Astrocyte (in vitro differentiated cells and primary cell): Measurements from ENCODE around the gene PTCH2. TPM values are rescaled to one million over a fixed set of nuclear protein-coding genes. Genes with fewer than 3 reads are reported as not detected.
A peak's percentile ranks its signal among the peaks of the same experiment; 100 is the strongest.
"Not testable (repeated sequence)": the region's sequence is repeated elsewhere in the genome, so short reads cannot be mapped to it uniquely, and the experiment has no call there.

Experiments
- DNase-seq: peaks from one replicate; pipeline ENCODE4 v3.0.0-alpha.2; 2010; ENCODE audit warnings: low read depth
- FAIRE-seq: peaks from 2 replicates; lab custom pipeline; 2011; peaks lifted over from hg19 to GRCh38; lab: Jason Lieb, UNC
- H2AFZ ChIP-seq: 2 replicates; pipeline ENCODE4 v1.6.0; 2012; ENCODE audit warnings: low read depth, low read length, inconsistent platforms
- H3K27ac ChIP-seq: 2 replicates; pipeline ENCODE4 v1.5.1; 2011; ENCODE audit warnings: low read depth, low read length, inconsistent platforms
- H3K27me3 ChIP-seq: 2 replicates; pipeline ENCODE4 v1.6.0; 2011; ENCODE audit warnings: low read length, inconsistent platforms; ENCODE audit not compliant: insufficient read depth
- H3K36me3 ChIP-seq: 2 replicates; pipeline ENCODE4 v1.5.1; 2011; ENCODE audit warnings: low read length, inconsistent platforms; ENCODE audit not compliant: insufficient read depth
- H3K4me1 ChIP-seq: 2 replicates; pipeline ENCODE4 v1.5.1; 2011; ENCODE audit warnings: low read length, inconsistent platforms; ENCODE audit not compliant: insufficient read depth
- H3K4me2 ChIP-seq: 2 replicates; pipeline ENCODE4 v1.6.0; 2012; ENCODE audit warnings: low read length, inconsistent platforms
- H3K4me3 ChIP-seq: 2 replicates; pipeline ENCODE4 v1.5.1; 2011; ENCODE audit warnings: low read depth, mild to moderate bottlenecking, low read length, inconsistent platforms; ENCODE audit not compliant: insufficient read depth
- H3K79me2 ChIP-seq: 2 replicates; pipeline ENCODE4 v1.6.0; 2012; ENCODE audit warnings: mild to moderate bottlenecking, low read length, inconsistent platforms; ENCODE audit not compliant: insufficient read depth
- H3K9ac ChIP-seq: 2 replicates; pipeline ENCODE4 v1.6.0; 2012; ENCODE audit warnings: mild to moderate bottlenecking, low read length, inconsistent platforms
- H3K9me3 ChIP-seq: 2 replicates; pipeline ENCODE4 v1.5.1; 2012; ENCODE audit warnings: low read depth, mild to moderate bottlenecking, low read length, inconsistent platforms; ENCODE audit not compliant: insufficient read depth
- H4K20me1 ChIP-seq: 2 replicates; pipeline ENCODE4 v1.6.0; 2012; ENCODE audit warnings: low read length, inconsistent platforms; ENCODE audit not compliant: insufficient read depth
- H3K27ac Mint-ChIP-seq: one replicate; pipeline ENCODE4 v1.8.0; 2021; ENCODE audit warnings: mild to moderate bottlenecking, mixed read lengths; ENCODE audit not compliant: unreplicated experiment
- H3K27me3 Mint-ChIP-seq: one replicate; pipeline ENCODE4 v1.8.0; 2021; ENCODE audit warnings: low read depth, mixed read lengths; ENCODE audit not compliant: unreplicated experiment
- H3K36me3 Mint-ChIP-seq: one replicate; pipeline ENCODE4 v1.8.0; 2021; ENCODE audit warnings: low read depth, mixed read lengths; ENCODE audit not compliant: unreplicated experiment
- H3K4me1 Mint-ChIP-seq: one replicate; pipeline ENCODE4 v1.8.0; 2021; ENCODE audit warnings: low read depth, mixed read lengths; ENCODE audit not compliant: unreplicated experiment
- H3K4me3 Mint-ChIP-seq: one replicate; pipeline ENCODE4 v1.8.0; 2021; ENCODE audit warnings: mild to moderate bottlenecking, moderate library complexity, mixed read lengths; ENCODE audit not compliant: unreplicated experiment
- H3K9me3 Mint-ChIP-seq: one replicate; pipeline ENCODE4 v1.8.0; 2021; ENCODE audit warnings: mild to moderate bottlenecking, mixed read lengths; ENCODE audit not compliant: unreplicated experiment
- EZH2 ChIP-seq: IDR thresholded peaks from 2 replicates; pipeline ENCODE4 v1.6.1; 2012; ENCODE audit warnings: mild to moderate bottlenecking, low read length, inconsistent platforms; ENCODE audit not compliant: insufficient read depth
- total RNA-seq: library from RNA; stranded (reverse); gene quantifications from 2 replicates; pipeline ENCODE4 v1.2.1, GENCODE V29; 2021
- TF ChIP-seq, protein P1 (sequence below): IDR thresholded peaks from 2 replicates; pipeline ENCODE4 v1.5.1; 2011; ENCODE audit warnings: low read depth, mild to moderate bottlenecking, inconsistent platforms, low read length, moderate library complexity; ENCODE audit not compliant: insufficient read depth

The PTCH2 gene
- total RNA-seq, 1 donor from 2014 or later: 0.89 TPM

GRCh38 chr1:44819196-44819607 lies 23.9 kb downstream of the PTCH2 start:
- Histone ChIP-seq H3K9ac (peak overlapping the region; percentile 20), H3K9me3 (no peaks in the 10 kb centered on the region), H3K27me3 (no peaks in the 10 kb centered on the region), H3K27ac (no peak overlapping the region), H4K20me1 (no peaks in the 10 kb centered on the region), H3K4me2 (peak overlapping the region; percentile 84), H3K4me3 (peak overlapping the region; percentile 15), H2AFZ (no peak overlapping the region), H3K36me3 (peaks cover 14% of the 10 kb centered on the region), H3K4me1 (peaks cover 13% of the 10 kb centered on the region), H3K79me2 (no peaks in the 10 kb centered on the region)
- H3K36me3 Mint-ChIP-seq: peaks cover 14% of the 10 kb centered on the region
- DNase-seq (no peak), FAIRE-seq (peak; percentile 41)
- peaks cover 3% of the 10 kb centered on the region for H3K9me3 Mint-ChIP-seq
- H3K27me3 Mint-ChIP-seq: peaks cover 2% of the 10 kb centered on the region
- peak overlapping the region; percentile 16 for H3K4me3 Mint-ChIP-seq
- no peak for TF ChIP-seq EZH2
- TF ChIP-seq, protein P1, sequence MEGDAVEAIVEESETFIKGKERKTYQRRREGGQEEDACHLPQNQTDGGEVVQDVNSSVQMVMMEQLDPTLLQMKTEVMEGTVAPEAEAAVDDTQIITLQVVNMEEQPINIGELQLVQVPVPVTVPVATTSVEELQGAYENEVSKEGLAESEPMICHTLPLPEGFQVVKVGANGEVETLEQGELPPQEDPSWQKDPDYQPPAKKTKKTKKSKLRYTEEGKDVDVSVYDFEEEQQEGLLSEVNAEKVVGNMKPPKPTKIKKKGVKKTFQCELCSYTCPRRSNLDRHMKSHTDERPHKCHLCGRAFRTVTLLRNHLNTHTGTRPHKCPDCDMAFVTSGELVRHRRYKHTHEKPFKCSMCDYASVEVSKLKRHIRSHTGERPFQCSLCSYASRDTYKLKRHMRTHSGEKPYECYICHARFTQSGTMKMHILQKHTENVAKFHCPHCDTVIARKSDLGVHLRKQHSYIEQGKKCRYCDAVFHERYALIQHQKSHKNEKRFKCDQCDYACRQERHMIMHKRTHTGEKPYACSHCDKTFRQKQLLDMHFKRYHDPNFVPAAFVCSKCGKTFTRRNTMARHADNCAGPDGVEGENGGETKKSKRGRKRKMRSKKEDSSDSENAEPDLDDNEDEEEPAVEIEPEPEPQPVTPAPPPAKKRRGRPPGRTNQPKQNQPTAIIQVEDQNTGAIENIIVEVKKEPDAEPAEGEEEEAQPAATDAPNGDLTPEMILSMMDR: no peak
- peaks cover 18% of the 10 kb centered on the region for H3K4me1 Mint-ChIP-seq
- H3K27ac Mint-ChIP-seq: peak overlapping the region; percentile 99

- Histone ChIP-seq H2AFZ (no peak overlapping the region), H3K36me3 (peaks cover 14% of the 10 kb centered on the region), H3K79me2 (peaks cover 5% of the 10 kb centered on the region), H3K4me2 (no peak overlapping the region), H4K20me1 (no peaks in the 10 kb centered on the region), H3K9ac (no peak overlapping the region), H3K4me1 (peaks cover 23% of the 10 kb centered on the region), H3K9me3 (no peaks in the 10 kb centered on the region), H3K4me3 (no peak overlapping the region), H3K27me3 (no peaks in the 10 kb centered on the region), H3K27ac (no peak overlapping the region)
- peaks cover 3% of the 10 kb centered on the region for H3K9me3 Mint-ChIP-seq
- DNase-seq (no peak), FAIRE-seq (no peak)
- H3K4me1 Mint-ChIP-seq: peaks cover 21% of the 10 kb centered on the region
- TF ChIP-seq, protein P1: no peak
- TF ChIP-seq EZH2: no peak
- no peak overlapping the region for H3K27ac Mint-ChIP-seq
- H3K36me3 Mint-ChIP-seq: peaks cover 14% of the 10 kb centered on the region
- H3K27me3 Mint-ChIP-seq: peaks cover 2% of the 10 kb centered on the region
- no peak overlapping the region for H3K4me3 Mint-ChIP-seq
Measured at GRCh38 chr1:44817771-44818495, 25.1 kb downstream of the PTCH2 start.

GRCh38 chr1:44817307-44817706 lies 25.7 kb downstream of the PTCH2 start:
- Histone ChIP-seq H4K20me1 (no peaks in the 10 kb centered on the region), H3K27ac (no peak overlapping the region), H3K4me2 (no peak overlapping the region), H3K4me3 (no peak overlapping the region), H3K9ac (no peak overlapping the region), H3K9me3 (no peaks in the 10 kb centered on the region), H3K79me2 (peaks cover 11% of the 10 kb centered on the region), H3K4me1 (peaks cover 29% of the 10 kb centered on the region), H3K27me3 (no peaks in the 10 kb centered on the region), H3K36me3 (peaks cover 14% of the 10 kb centered on the region), H2AFZ (no peak overlapping the region)
- no peak for DNase-seq
- Mint-ChIP-seq H3K36me3 (peaks cover 14% of the 10 kb centered on the region), H3K4me1 (peaks cover 24% of the 10 kb centered on the region), H3K27ac (no peak overlapping the region), H3K4me3 (no peak overlapping the region), H3K9me3 (peaks cover 3% of the 10 kb centered on the region), H3K27me3 (peaks cover 2% of the 10 kb centered on the region)
- no peak for TF ChIP-seq EZH2
- TF ChIP-seq, protein P1: no peak
- FAIRE-seq: no peak

- H3K9ac ChIP-seq, FAIRE-seq, H3K27ac ChIP-seq, H3K27me3 Mint-ChIP-seq, H2AFZ ChIP-seq, H3K4me2 ChIP-seq, H3K9me3 Mint-ChIP-seq, H3K9me3 ChIP-seq, H3K4me3 ChIP-seq, H4K20me1 ChIP-seq, H3K27me3 ChIP-seq, DNase-seq, H3K4me3 Mint-ChIP-seq: not testable (repeated sequence)
- Histone ChIP-seq H3K36me3 (peaks cover 14% of the 10 kb centered on the region), H3K4me1 (peaks cover 43% of the 10 kb centered on the region), H3K79me2 (peaks cover 16% of the 10 kb centered on the region)
- Mint-ChIP-seq H3K27ac (peak overlapping the region; percentile 41), H3K36me3 (peaks cover 16% of the 10 kb centered on the region), H3K4me1 (peaks cover 37% of the 10 kb centered on the region)
Measured at GRCh38 chr1:44815926-44816325, 27.1 kb downstream of the PTCH2 start.
